HepG2 (cell line): ENCODE results near the gene ZNF74. TPM values are rescaled to one million over a fixed set of nuclear protein-coding genes. Genes with fewer than 3 reads are reported as not detected.

Source experiments
- ATAC-seq: fragments of 200-7000 bp; cut with Tn5 transposase; 3 replicates; pipeline ENCODE4 v1.9.1; 2020; ENCODE audit warnings: mild to moderate bottlenecking, moderate library complexity
- BruUV-seq: library from RNA; stranded (reverse); fragments of 400-500 nt; replicated peaks from 2 replicates; lab custom pipeline; 2021; lab: Mats Ljungman, UMichigan
- CTCF ChIA-PET: fragments of 300-600 bp; formaldehyde crosslinking; extraction: SDS; loops from one replicate; lab custom pipeline; 2021; ENCODE audit warnings: low total read pairs, inconsistent platforms, low intra/inter-chr PET ratio; lab: Yijun Ruan, JAX
- POLR2A ChIA-PET: fragments of 350-600 bp; sonication (Branson Sonifier 250); formaldehyde crosslinking; loops from one replicate; lab custom pipeline; 2020; ENCODE audit warnings: antibody characterized with exemption, inconsistent platforms; lab: Yijun Ruan, JAX
- DNase-seq: peaks from one replicate; pipeline ENCODE4 v3.0.0-alpha.2; 2015; ENCODE audit warnings: low spot score
- FAIRE-seq: peaks from 3 replicates; lab custom pipeline; 2011; peaks lifted over from hg19 to GRCh38; lab: Jason Lieb, UNC
- H2AFZ ChIP-seq: one replicate; pipeline ENCODE4 v1.6.1; 2011; ENCODE audit warnings: low read length, inconsistent platforms
- H3K27ac ChIP-seq: fragments of 300-600 bp; 3 replicates; pipeline ENCODE4 v1.8.0; 2011; ENCODE audit warnings: mixed run types, mild to moderate bottlenecking, mixed read lengths, low read length, inconsistent platforms; ENCODE audit not compliant: insufficient read depth; ENCODE audit errors: extremely low read length
- H3K27me3 ChIP-seq, 2 experiments: fragments of 200-600 bp in 1 of 2; 2 replicates in 1 of 2; 3 replicates in 1 of 2; pipeline versions ENCODE4 v1.6.0 to v1.8.0; 2011; ENCODE audit warnings: low read length in 2 of 2, mild to moderate bottlenecking in 2 of 2, moderate library complexity in 2 of 2, inconsistent platforms in 1 of 2; ENCODE audit not compliant: insufficient read depth in 2 of 2, control insufficient read depth in 1 of 2
- H3K36me3 ChIP-seq, 2 experiments: fragments of 200-600 bp in 1 of 2; replicated peaks in 1 of 2; 2 replicates in 1 of 2; 3 replicates in 1 of 2; pipeline versions ENCODE4 v1.5.1 to v1.8.0; 2011; ENCODE audit warnings: low read length in 2 of 2, inconsistent platforms in 1 of 2; ENCODE audit not compliant: insufficient read depth in 2 of 2, control insufficient read depth in 1 of 2
- H3K4me1 ChIP-seq: 2 replicates; pipeline ENCODE4 v1.5.1; 2012; ENCODE audit warnings: low read length, inconsistent platforms; ENCODE audit not compliant: insufficient read depth
- H3K4me2 ChIP-seq: 2 replicates; pipeline ENCODE4 v1.6.0; 2011; ENCODE audit warnings: low read depth, low read length, inconsistent platforms
- H3K4me3 ChIP-seq, 3 experiments: fragments of 200-600 bp in 1 of 3; sonication (generic), shearing (Covaris generic) in 1 of 3; replicated peaks in 1 of 3; 2 replicates each; pipeline ENCODE4 v1.5.1; 2011 to 2016; ENCODE audit warnings: low read length in 3 of 3, inconsistent platforms in 2 of 3, low read depth in 2 of 3, mild to moderate bottlenecking in 2 of 3, control low read depth in 1 of 3, mixed read lengths in 1 of 3; ENCODE audit not compliant: insufficient read depth in 1 of 3
- H3K79me2 ChIP-seq: one replicate; pipeline ENCODE4 v1.6.1; 2011; ENCODE audit warnings: low read length, inconsistent platforms; ENCODE audit not compliant: insufficient read depth
- H3K9ac ChIP-seq: 2 replicates; pipeline ENCODE4 v1.6.0; 2011; ENCODE audit warnings: mild to moderate bottlenecking, low read depth, low read length, inconsistent platforms; ENCODE audit not compliant: insufficient read depth
- H3K9me3 ChIP-seq: 2 replicates; pipeline ENCODE4 v1.5.1; 2012; ENCODE audit warnings: mild to moderate bottlenecking, low read length
- H4K20me1 ChIP-seq: 2 replicates; pipeline ENCODE4 v1.6.0; 2011; ENCODE audit warnings: inconsistent platforms, mild to moderate bottlenecking, low read length, moderate library complexity; ENCODE audit not compliant: insufficient read depth
- CCAR2 ChIP-seq: fragments of 200-400 bp; formaldehyde crosslinking; optimal IDR thresholded peaks from 2 replicates; pipeline ENCODE3; 2018; ENCODE audit warnings: low read depth, mild to moderate bottlenecking, low read length, moderate library complexity
- CREB1 ChIP-seq, 2 experiments: fragments of 450-650 bp in 1 of 2; IDR thresholded peaks; 2 replicates each; pipeline ENCODE4 v1.6.1; 2016 to 2017; ENCODE audit warnings: control low read depth in 1 of 2, mild to moderate bottlenecking in 1 of 2, missing compliant biosample characterization in 1 of 2, missing genetic modification characterization in 1 of 2
- CSRNP2 ChIP-seq: sonication (generic); formaldehyde crosslinking; conservative IDR thresholded peaks from 2 replicates; pipeline ENCODE4 v1.8.0; 2022; ENCODE audit warnings: low read depth, missing genetic modification reagents
- DMAP1 ChIP-seq: IDR thresholded peaks from 2 replicates; pipeline ENCODE4 v1.6.1; 2016
- EEA1 ChIP-seq: sonication (generic); formaldehyde crosslinking; IDR thresholded peaks from 2 replicates; pipeline ENCODE4 v1.5.1; 2020; ENCODE audit warnings: mild to moderate bottlenecking, missing genetic modification reagents, borderline replicate concordance
- ERF ChIP-seq: IDR thresholded peaks from 2 replicates; pipeline ENCODE4 v1.6.1; 2018; ENCODE audit warnings: missing biosample characterization, missing genetic modification reagents
- HIVEP1 ChIP-seq: sonication (generic); formaldehyde crosslinking; IDR thresholded peaks from 2 replicates; pipeline ENCODE4 v1.4.0; 2020; ENCODE audit warnings: mild to moderate bottlenecking, missing genetic modification reagents
- HNRNPLL ChIP-seq: fragments of 200-400 bp; formaldehyde crosslinking; IDR thresholded peaks from 2 replicates; pipeline ENCODE4 v1.6.1; 2017; ENCODE audit warnings: mild to moderate bottlenecking, low read depth, low read length; ENCODE audit not compliant: poor library complexity, severe bottlenecking
- HNRNPUL1 ChIP-seq: fragments of 200-400 bp; formaldehyde crosslinking; IDR thresholded peaks from 2 replicates; pipeline ENCODE4 v1.6.1; 2017; ENCODE audit warnings: low read depth, mild to moderate bottlenecking, low read length, moderate library complexity
- PHF8 ChIP-seq: sonication (generic); formaldehyde crosslinking; IDR thresholded peaks from 2 replicates; pipeline ENCODE4 v1.5.0; 2020; ENCODE audit warnings: missing genetic modification reagents
- POLR2A ChIP-seq, 2 experiments: IDR thresholded peaks; 2 replicates each; pipeline ENCODE4 v1.6.1; 2011; ENCODE audit warnings: low read depth in 2 of 2, low read length in 2 of 2, mild to moderate bottlenecking in 1 of 2, moderate library complexity in 1 of 2; ENCODE audit not compliant: insufficient read depth in 1 of 2
- SMAD1 ChIP-seq: sonication (generic); formaldehyde crosslinking; IDR thresholded peaks from 2 replicates; pipeline ENCODE4 v1.4.0; 2020; ENCODE audit warnings: missing genetic modification reagents, low read depth, mild to moderate bottlenecking, borderline replicate concordance
- TAF15 ChIP-seq: fragments of 200-400 bp; formaldehyde crosslinking; IDR thresholded peaks from one replicate; pipeline ENCODE4 v1.6.1; 2018; ENCODE audit warnings: mild to moderate bottlenecking, low read depth, low read length; ENCODE audit not compliant: poor library complexity, severe bottlenecking
- TBX2 ChIP-seq: sonication (generic); formaldehyde crosslinking; IDR thresholded peaks from 2 replicates; pipeline ENCODE4 v1.5.0; 2020; ENCODE audit warnings: missing genetic modification reagents, mild to moderate bottlenecking, borderline replicate concordance
- TOPORS ChIP-seq: sonication (generic); formaldehyde crosslinking; IDR thresholded peaks from 2 replicates; pipeline ENCODE4 v1.8.0; 2023; ENCODE audit warnings: mild to moderate bottlenecking, missing genetic modification reagents
- XBP1 ChIP-seq: sonication (generic); formaldehyde crosslinking; IDR thresholded peaks from 2 replicates; pipeline ENCODE4 v1.5.0; 2020; ENCODE audit warnings: missing genetic modification reagents
- ZBTB1 ChIP-seq: sonication (generic); formaldehyde crosslinking; IDR thresholded peaks from 2 replicates; pipeline ENCODE4 v1.4.0; 2020; ENCODE audit warnings: missing genetic modification reagents, borderline replicate concordance
- WGBS: methylation state at CpG from one replicate; pipeline ENCODE4 v1.1.6; 2017; ENCODE audit warnings: low lambda C conversion rate; 5-methylcytosine and 5-hydroxymethylcytosine counted together
- in situ Hi-C: cut with HindIII; loops from 2 replicates; pipeline ENCODE4 v1.10.0; 2017; ENCODE audit warnings: low pct_unique_long_range_greater_than_20kb; ENCODE audit not compliant: extremely low pct_ligation_motif_present
- intact Hi-C: fragments of 100-400 bp; cut with micrococcal nuclease; formaldehyde crosslinking; loops from one replicate; pipeline ENCODE4 v1.10.0; 2022; ENCODE audit not compliant: unreplicated experiment
- polyA plus RNA-seq, 8 experiments: library from polyadenylated mRNA; depleted of rRNA in 3 of 8; stranded (reverse) in 7 of 8; unstranded in 1 of 8; fragments of >200 nt; fragmentation: Illumina TruSeq in 4 of 8; extraction: Trizol in 4 of 8; gene quantifications; 2 replicates each; pipeline versions ENCODE4 v1.2.1 to v1.2.3, GENCODE V29; 2011 to 2016; ENCODE audit warnings: low read depth in 4 of 8, missing spikeins in 1 of 8, mixed read lengths in 1 of 8; ENCODE audit not compliant: insufficient read depth in 1 of 8
- total RNA-seq, 5 experiments: library from RNA; depleted of rRNA; stranded (reverse); fragments of >200 nt; fragmentation: Illumina TruSeq; extraction: Trizol; gene quantifications; 2 replicates each; pipeline ENCODE4 v1.2.3, GENCODE V29; 2016; ENCODE audit warnings: low read depth in 1 of 5
- TF ChIP-seq, protein P1 (sequence below): fragments of 450-650 bp; IDR thresholded peaks from 2 replicates; pipeline ENCODE4 v1.6.1; 2017; ENCODE audit warnings: mild to moderate bottlenecking
- TF ChIP-seq, protein P2 (sequence below): sonication (generic); formaldehyde crosslinking; IDR thresholded peaks from 2 replicates; pipeline ENCODE4 v1.5.0; 2020; ENCODE audit warnings: mild to moderate bottlenecking, low read depth, missing genetic modification reagents, borderline replicate concordance
- TF ChIP-seq, protein P3 (sequence below): sonication (generic); formaldehyde crosslinking; IDR thresholded peaks from 2 replicates; pipeline ENCODE4 v1.5.0; 2020; ENCODE audit warnings: missing genetic modification reagents, mild to moderate bottlenecking, borderline replicate concordance

The ZNF74 gene
- total and polyA plus RNA-seq, 2 of the 13 experiments (the other 11 are each of a cell fraction or from before 2014, with no cell fraction given), result 6.3 to 9.1 TPM

GRCh38 chr22:20396639-20397038, 2.7 kb downstream of the ZNF74 start (continued):
- TF ChIP-seq, protein P1, sequence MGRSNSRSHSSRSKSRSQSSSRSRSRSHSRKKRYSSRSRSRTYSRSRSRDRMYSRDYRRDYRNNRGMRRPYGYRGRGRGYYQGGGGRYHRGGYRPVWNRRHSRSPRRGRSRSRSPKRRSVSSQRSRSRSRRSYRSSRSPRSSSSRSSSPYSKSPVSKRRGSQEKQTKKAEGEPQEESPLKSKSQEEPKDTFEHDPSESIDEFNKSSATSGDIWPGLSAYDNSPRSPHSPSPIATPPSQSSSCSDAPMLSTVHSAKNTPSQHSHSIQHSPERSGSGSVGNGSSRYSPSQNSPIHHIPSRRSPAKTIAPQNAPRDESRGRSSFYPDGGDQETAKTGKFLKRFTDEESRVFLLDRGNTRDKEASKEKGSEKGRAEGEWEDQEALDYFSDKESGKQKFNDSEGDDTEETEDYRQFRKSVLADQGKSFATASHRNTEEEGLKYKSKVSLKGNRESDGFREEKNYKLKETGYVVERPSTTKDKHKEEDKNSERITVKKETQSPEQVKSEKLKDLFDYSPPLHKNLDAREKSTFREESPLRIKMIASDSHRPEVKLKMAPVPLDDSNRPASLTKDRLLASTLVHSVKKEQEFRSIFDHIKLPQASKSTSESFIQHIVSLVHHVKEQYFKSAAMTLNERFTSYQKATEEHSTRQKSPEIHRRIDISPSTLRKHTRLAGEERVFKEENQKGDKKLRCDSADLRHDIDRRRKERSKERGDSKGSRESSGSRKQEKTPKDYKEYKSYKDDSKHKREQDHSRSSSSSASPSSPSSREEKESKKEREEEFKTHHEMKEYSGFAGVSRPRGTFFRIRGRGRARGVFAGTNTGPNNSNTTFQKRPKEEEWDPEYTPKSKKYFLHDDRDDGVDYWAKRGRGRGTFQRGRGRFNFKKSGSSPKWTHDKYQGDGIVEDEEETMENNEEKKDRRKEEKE, result no peak
- TF ChIP-seq HIVEP1 (CRISPR knock-in tag) (no peak), PHF8 (CRISPR knock-in tag) (no peak), HNRNPLL (no peak)

DNA sequence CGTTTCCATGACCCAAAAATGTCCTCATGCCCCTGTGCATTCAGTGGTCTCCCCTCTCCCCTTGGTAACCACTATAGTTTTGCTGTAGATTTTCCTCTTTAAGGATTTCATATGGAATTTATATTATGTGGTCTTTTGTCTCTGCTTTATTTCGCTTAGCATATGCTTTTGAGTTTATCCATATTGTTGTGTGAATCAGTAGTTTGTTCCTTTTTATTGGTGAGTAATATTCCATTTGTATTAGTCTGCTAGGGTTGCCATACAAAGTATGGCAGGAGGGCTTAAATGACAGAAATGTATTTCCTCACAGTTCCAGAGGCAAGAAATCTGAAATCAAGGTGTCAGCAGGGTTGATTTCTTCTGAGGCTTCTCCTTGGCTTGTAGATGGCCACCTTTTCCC, 3.5 kb downstream of the ZNF74 start:
- in situ Hi-C loops, result no loop called here
- Histone ChIP-seq H3K4me3 (no peak overlapping the region), H3K4me2 (no peak overlapping the region), H3K9ac (no peak overlapping the region), H3K27me3 (no peaks in the 10 kb centered on the region), H2AFZ (no peak overlapping the region), H3K27ac (no peak overlapping the region), H4K20me1 (no peaks in the 10 kb centered on the region), H3K4me1 (peaks cover 41% of the 10 kb centered on the region), H3K36me3 (peaks cover 4 to 14% of the 10 kb centered on the region in 2 experiments; a peak in 3 of 5 replicates), H3K79me2 (peaks cover 2% of the 10 kb centered on the region), H3K9me3 (no peaks in the 10 kb centered on the region)
- ATAC-seq (no peak), DNase-seq (no peak), FAIRE-seq (no peak)
- CTCF ChIA-PET, result no interaction called here
- WGBS, result 89% methylated on average over 2 of the region's 2 CpGs
- intact Hi-C loops, result no loop called here
- POLR2A ChIA-PET, result no interaction called here
- BruUV-seq, result no TSS peak
- TF ChIP-seq EEA1 (CRISPR knock-in tag), result no peak
- TF ChIP-seq TAF15, result no peak
- TF ChIP-seq TBX2 (CRISPR knock-in tag), result no peak
- no peak for TF ChIP-seq CSRNP2 (CRISPR knock-in tag)
- TF ChIP-seq HNRNPUL1, result no peak
- no peak for TF ChIP-seq XBP1 (CRISPR knock-in tag)
- no peak for TF ChIP-seq SMAD1 (CRISPR knock-in tag)
- TF ChIP-seq DMAP1 (CRISPR knock-in tag), result no peak
- TF ChIP-seq ZBTB1 (CRISPR knock-in tag), result no peak
- TF ChIP-seq ERF (CRISPR knock-in tag), result no peak
- TF ChIP-seq, protein P2, sequence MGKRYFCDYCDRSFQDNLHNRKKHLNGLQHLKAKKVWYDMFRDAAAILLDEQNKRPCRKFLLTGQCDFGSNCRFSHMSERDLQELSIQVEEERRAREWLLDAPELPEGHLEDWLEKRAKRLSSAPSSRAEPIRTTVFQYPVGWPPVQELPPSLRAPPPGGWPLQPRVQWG (CRISPR knock-in tag), result no peak
- TF ChIP-seq, protein P3, sequence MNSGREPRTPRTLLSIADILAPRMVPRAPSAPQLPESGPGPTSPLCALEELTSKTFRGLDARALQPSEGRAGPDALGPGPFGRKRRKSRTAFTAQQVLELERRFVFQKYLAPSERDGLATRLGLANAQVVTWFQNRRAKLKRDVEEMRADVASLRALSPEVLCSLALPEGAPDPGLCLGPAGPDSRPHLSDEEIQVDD (CRISPR knock-in tag), result no peak
- TF ChIP-seq CCAR2, result no peak
- no peak for TF ChIP-seq TOPORS (CRISPR knock-in tag)
- no peak for TF ChIP-seq CREB1 (IDR thresholded peaks at IDR 0.05)
- TF ChIP-seq CREB1 (CRISPR knock-in tag; IDR thresholded peaks at IDR 0.05), result no peak
- no peak for TF ChIP-seq POLR2A (IDR thresholded peaks at IDR 0.05; ENCODE audit: insufficient read depth in 1 of 2, low read depth in 2 of 2, low read length in 2 of 2)
